Right ventricle myocardium superior (tissue), 1 donor: ENCODE results near the gene REELD1. TPM values are rescaled to one million over a fixed set of nuclear protein-coding genes. Genes with fewer than 3 reads are reported as not detected.

Experiments
- ATAC-seq: fragments of 200-7000 bp; cut with Tn5 transposase; one replicate; pipeline ENCODE4 v1.9.1; 2020; ENCODE audit warnings: mild to moderate bottlenecking; ENCODE audit not compliant: poor library complexity
- DNase-seq: peaks from one replicate; pipeline ENCODE4 v3.0.0-alpha.2; 2020
- intact Hi-C: fragments of 100-400 bp; cut with DNase I; formaldehyde crosslinking; loops from one replicate; pipeline ENCODE4 v1.11.2; 2022
- total RNA-seq: library from RNA; stranded (reverse); fragmentation: NEBNext Ultra II Directional; extraction: Animal tissue kit (Norgen Biotek cat#: 25700); gene quantifications from one replicate; pipeline ENCODE4 v1.2.1, GENCODE V29; 2021
- donor health status: DM: no; HTN: yes; CAD: no; lungs with severe emphysema.

REELD1 gene
- total RNA-seq, 1 donor from 2014 or later: not detected

- intact Hi-C loops: no loop called here
- ATAC-seq (peak; percentile 41), DNase-seq (no peak)
Measured at GRCh38 chr4:146211440-146211839, 2.9 kb upstream of the REELD1 start.

DNA sequence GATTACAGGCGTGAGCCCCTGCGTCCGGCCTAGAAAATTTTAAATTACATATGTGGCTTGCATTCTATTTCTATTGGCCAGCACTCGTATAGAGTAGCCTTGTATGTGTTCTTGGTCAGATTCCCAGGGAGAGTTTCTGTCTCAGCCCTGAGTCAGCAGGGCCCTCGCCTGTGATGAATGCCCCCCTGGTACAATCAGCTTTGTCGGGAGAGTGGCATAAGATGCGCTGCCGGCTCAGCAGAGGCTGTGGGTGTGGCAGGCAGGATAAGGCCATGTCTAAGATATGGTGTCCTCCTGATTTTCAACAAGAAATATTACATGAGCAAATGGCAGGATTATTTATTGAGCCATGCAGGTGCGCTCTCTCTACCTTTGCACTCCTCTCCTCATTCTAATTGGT, 1.6 kb upstream of the REELD1 start:
- ATAC-seq: no peak
- intact Hi-C loops: no loop called here
- no peak for DNase-seq

- DNase-seq: no peak
- no peak for ATAC-seq
- intact Hi-C loops: no loop called here
Measured at GRCh38 chr4:146222313-146222712, 8.0 kb downstream of the REELD1 start.

DNA sequence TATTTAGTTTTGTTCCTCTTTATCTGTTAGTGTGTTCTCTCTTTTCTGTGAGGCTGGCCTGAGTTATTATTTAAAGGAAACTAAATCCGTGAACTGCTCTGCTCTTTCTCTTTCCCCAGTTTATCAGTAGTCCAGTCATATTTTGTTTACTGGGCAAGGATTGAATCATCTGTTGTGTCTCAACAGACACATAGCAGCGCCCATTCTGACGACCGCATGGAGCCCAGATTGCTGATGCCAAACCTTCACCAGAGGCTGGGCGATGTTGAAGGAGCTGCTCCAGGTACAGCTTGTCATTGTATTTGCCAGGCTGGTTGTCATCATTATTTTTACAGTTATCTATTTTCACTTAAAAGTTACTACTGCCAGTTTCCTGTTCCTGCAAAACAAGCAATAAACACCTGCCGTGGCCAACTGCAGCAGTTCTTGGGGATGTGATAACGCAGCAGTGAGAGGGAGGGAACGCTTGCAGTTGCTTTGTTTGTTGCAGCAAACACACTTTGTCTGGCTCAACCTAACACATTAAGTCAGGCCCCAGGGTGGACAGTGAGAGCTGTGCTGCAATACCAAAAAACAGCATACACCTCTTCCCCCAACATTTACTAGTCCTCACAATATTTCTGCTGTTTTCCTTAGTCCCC, 10.1 kb downstream of the REELD1 start:
- no peak for DNase-seq
- peak; percentile 91 for ATAC-seq
- intact Hi-C loops: no loop called here

- ATAC-seq: no peak
- DNase-seq: no peak
- intact Hi-C loops: no loop called here
Measured at GRCh38 chr4:146229406-146229805, 15.1 kb downstream of the REELD1 start.

DNA sequence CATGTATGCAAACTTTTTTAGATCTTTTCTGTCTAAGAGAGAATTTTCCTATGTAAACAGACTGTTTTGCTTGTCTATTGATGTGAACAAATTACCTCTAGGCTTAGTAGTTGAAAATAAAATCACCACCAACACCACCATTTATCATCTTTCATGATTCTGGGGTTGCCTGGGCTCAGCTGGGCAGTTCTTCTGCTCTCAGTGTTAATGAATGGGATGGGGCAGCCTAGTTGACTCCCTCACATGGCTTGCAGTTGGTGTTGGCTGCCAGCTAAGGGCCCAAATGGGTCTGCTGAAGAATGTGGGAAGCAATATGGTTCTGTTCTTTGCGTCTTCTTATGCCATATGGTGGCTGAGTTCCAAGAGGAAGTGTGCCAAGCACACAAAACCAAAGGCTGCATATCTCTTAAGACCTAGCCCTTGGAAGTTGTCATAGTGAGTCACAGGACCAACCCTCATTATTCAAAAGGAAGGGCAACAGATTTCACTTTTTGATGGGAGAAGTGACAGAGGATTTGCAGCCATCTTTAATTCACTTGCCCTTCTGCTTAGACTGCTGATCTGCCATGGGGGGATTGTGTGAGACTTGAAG, 17.9 kb downstream of the REELD1 start:
- DNase-seq (no peak), ATAC-seq (no peak)
- intact Hi-C loops: no loop called here

DNA sequence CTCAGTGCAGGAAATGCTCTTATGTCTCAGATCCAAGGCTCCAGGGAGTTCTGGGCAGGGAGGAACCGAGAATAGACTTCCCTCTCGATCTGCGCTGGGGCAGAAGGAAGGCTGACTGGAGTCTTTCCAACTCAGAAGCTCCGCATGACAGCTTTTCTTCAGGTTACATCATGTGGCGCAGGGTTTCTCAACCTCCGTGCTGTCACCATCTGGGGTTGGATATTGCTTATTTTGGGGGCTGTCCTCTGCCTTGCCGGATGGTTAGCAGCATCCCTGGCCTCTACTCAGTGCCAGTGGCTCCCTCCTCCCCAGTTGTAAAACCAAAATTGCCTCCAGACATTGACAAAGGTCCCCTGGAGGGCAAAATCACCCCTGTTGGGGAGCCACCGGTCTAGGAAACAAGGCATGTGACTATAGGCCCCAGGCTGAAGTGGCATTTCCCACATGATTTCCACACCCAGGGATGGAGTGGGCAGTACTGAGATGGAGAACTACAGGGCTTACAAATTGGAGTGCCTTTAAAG, 21.4 kb downstream of the REELD1 start:
- DNase-seq: no peak
- intact Hi-C loops: no loop called here
- peak; percentile 48 for ATAC-seq

DNA sequence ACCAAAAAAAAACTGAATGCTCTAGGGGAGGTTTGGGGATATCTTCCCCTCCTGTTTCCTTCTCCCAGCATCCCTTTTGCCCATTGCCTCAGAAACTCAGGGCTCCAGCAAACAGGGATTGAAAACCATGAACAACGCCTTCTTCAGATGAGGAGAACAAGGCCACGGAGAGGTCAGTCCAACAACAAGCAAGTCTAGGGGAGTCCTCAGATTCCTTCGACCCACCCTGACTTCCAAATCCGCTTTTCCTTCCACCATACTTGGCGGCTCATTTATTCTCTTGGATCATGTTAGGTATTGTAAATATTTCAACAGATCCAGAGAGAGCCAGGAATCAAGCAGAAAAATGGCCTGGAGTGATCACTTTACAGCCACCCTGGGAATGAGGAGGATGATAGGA, 21.9 kb downstream of the REELD1 start:
- ATAC-seq (no peak), DNase-seq (no peak)
- intact Hi-C loops: no loop called here

DNA sequence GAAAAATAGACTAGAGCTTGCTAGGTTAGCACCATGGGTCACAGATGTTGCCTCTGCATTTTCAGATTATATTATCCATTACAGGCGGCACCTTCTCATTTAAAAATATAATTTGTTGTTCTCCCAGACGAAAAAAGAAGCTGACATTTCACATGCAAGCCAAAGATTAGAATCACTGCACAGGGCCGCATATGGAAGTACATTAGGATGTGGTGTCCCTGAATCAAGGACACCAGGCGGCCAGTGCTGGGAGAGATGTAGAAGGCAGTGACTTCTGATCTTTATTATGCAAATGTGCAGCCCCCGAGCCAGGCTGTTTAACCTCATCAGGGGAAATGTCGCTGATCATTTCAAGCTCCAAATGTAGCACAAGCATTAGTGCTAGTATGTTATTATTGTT, 22.8 kb downstream of the REELD1 start:
- ATAC-seq (no peak), DNase-seq (no peak)
- intact Hi-C loops: no loop called here

DNA sequence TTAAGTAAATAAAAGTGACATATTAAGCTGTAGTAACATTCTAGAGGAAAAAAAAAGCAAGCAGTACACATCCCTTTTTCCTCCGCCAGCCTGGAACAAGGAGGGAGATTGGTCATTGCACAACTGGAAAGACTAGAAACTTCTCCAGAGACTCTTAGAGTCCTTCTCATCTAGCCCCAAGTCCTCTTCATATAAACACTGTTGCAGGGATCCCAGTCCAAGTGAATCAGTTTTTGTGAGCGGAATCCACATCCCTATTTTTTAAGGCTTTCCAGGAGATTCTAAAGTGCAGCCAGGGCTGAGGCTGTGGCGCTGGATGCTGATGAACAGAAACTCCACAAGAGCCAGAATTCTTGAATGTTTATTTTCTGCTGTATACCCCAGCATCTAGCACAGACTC, 23.8 kb downstream of the REELD1 start:
- no peak for ATAC-seq
- intact Hi-C loops: no loop called here

GRCh38 chr4:146243141-146243882, 29.0 kb downstream of the REELD1 start:
- intact Hi-C loops: no loop called here
- ATAC-seq (no peak), DNase-seq (no peak)

More for the DNA sequence above, 23.8 kb downstream of the REELD1 start:
- DNase-seq: no peak

GRCh38 chr4:146243883-146244277, 29.5 kb downstream of the REELD1 start:
- DNase-seq (no peak), ATAC-seq (no peak)
- intact Hi-C loops: no loop called here

DNA sequence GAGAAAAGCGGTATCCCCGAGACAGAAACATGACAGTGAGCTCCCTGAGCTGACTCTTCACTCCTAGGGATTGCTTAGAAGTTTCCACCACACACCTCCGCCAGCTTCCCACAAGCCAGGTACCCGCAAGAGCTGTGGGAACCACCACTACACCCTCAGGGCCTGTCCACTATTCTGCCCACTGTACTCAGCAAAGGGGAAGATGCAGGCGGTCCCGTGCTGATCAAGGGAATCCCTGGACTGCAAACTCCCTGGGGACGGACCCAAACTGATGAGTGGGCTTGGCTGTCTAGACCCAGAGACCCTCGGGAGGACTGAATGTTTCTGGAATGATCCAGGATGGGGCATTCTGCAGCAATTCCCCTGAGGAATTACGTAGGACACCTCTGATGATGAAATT, 30.2 kb downstream of the REELD1 start:
- ATAC-seq: no peak
- no peak for DNase-seq
- intact Hi-C loops: no loop called here

- intact Hi-C loops: no loop called here
- no peak for ATAC-seq
Measured at GRCh38 chr4:146245246-146245645, 30.9 kb downstream of the REELD1 start.

DNA sequence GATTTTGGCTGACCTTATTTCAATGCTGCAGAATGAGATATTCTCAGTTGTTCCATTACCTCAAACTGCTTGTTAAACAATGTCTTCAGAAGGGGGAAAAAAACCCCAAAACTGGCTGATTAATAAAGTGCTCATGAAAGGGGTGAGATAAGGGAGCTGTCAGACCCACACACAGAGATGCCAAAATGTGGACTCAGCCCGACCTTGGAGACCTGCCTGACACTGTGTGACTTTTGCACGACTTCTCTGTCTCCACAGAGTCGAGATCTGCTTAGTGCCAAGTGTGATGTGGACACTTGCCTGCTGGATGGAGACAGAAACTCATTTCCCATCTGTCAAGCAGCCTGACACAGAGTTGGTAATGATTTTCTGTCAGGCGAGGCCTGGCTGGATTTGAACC, 31.5 kb downstream of the REELD1 start:
- DNase-seq (peak; percentile 58), ATAC-seq (no peak)
- intact Hi-C loops: no loop called here

More at GRCh38 chr4:146245246-146245645, 30.9 kb downstream of the REELD1 start:
- no peak for DNase-seq

DNA sequence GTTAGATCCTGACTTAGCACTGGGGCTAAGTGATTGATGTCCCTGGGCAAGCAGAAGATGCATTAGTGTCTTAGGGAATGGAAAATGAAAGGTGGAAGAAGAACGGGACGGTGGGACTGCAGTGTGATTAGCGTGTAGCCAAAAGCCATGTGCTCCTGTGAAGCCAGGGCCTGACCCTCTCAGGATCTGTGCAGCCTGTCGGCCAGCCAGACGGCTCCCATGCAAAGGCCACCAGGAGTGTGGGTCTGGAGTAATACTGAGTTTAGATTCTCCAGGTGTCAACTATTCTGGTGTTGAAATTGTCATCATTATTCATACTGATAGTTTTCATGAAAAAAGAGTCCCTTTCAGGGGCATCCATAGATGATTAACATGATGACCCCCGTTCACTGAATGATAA, 32.0 kb downstream of the REELD1 start:
- no peak for DNase-seq
- intact Hi-C loops: no loop called here
- no peak for ATAC-seq

DNA sequence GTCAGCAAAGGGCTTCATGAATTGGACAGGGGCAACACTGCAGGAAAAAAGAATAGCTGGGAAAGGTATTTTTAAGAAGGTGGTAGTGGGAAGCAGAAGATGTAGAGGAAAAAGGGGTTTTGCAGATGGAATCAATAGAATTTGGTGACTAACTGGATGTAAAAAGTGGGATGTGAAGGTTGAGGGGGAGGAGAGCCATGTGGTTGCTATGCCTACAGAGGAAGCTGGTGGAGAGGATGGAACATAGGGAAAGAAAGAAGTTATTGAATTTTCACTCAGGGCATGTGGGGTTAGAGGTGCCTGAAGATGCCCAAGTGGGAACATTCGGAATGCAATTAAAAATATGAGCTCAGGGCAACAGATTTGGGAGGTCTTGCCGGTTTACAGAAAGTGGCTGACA, 33.0 kb downstream of the REELD1 start:
- DNase-seq: no peak
- intact Hi-C loops: no loop called here

GRCh38 chr4:146252969-146253611, 38.8 kb downstream of the REELD1 start:
- intact Hi-C loops: no loop called here
- DNase-seq: no peak
- no peak for ATAC-seq

More for the DNA sequence above, 33.0 kb downstream of the REELD1 start:
- no peak for ATAC-seq

DNA sequence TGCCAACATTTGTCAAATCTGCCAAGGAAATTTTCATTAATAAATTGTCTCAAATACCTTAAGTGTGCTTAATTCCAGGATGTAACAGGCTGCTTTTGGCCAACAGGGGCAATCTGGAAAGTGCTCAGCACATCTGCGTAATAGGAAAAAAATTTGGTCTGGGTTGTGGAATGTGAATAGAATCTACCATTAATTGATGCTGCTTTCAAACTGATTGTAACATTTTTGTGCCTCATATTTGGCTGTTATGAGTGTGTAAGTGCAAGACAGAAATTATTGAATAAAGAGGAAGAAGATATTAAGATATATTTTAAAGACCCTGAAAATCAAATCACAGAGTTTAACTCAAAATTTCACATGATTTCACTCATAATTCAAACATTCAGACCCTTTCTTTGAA, 41.1 kb downstream of the REELD1 start:
- ATAC-seq (no peak), DNase-seq (no peak)
- intact Hi-C loops: no loop called here
